Measurements from ENCODE around the gene REG3A.

REG3A gene

DNA sequence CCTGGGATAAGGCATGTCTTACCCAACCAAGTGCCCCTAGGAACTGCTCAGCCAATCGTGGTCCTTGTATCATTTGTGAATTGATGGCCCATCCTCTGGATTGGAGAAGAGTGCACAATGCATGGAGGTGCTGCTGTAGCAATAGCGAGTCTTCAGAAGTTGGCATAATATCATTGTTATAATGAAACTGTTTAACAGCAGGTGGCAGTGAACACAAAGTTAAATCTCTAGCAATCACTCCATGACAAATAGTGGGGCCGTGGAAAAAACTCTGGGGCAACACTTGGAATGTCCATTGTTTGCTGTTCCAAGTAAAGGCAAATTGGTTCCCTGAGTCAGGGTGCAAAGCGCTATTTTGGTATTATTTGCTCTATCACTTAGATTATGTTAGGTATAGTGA lies 27.9 kb downstream of the REG3A start:
- no peaks in the 10 kb centered on the region for H3K36me3 ChIP-seq (ENCODE audit: insufficient read depth)
- H3K4me3 ChIP-seq (IDR thresholded peaks at IDR 0.05; ENCODE audit: insufficient read depth, low read depth, low read length) = no peak overlapping the region
- H3K27me3 ChIP-seq (ENCODE audit: insufficient read depth, low read depth) = no peaks in the 10 kb centered on the region
- peaks cover 6% of the 10 kb centered on the region for H3K4me1 ChIP-seq (ENCODE audit: low read depth, poor library complexity, severe bottlenecking)
- no peaks in the 10 kb centered on the region for H3K79me2 ChIP-seq (ENCODE audit: insufficient read depth, low read depth)
- H3K9ac ChIP-seq = no peak overlapping the region
- no peaks in the 10 kb centered on the region for H4K20me1 ChIP-seq (ENCODE audit: insufficient read depth)
- no peak overlapping the region for H3K4me2 ChIP-seq
- H2AFZ ChIP-seq (ENCODE audit: low read depth) = no peak overlapping the region
- TF ChIP-seq, protein P1, sequence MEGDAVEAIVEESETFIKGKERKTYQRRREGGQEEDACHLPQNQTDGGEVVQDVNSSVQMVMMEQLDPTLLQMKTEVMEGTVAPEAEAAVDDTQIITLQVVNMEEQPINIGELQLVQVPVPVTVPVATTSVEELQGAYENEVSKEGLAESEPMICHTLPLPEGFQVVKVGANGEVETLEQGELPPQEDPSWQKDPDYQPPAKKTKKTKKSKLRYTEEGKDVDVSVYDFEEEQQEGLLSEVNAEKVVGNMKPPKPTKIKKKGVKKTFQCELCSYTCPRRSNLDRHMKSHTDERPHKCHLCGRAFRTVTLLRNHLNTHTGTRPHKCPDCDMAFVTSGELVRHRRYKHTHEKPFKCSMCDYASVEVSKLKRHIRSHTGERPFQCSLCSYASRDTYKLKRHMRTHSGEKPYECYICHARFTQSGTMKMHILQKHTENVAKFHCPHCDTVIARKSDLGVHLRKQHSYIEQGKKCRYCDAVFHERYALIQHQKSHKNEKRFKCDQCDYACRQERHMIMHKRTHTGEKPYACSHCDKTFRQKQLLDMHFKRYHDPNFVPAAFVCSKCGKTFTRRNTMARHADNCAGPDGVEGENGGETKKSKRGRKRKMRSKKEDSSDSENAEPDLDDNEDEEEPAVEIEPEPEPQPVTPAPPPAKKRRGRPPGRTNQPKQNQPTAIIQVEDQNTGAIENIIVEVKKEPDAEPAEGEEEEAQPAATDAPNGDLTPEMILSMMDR (conservative IDR thresholded peaks at IDR 0.05; ENCODE audit: low read depth, low read length) = no peak
- H3K27ac ChIP-seq = no peak overlapping the region

DNA sequence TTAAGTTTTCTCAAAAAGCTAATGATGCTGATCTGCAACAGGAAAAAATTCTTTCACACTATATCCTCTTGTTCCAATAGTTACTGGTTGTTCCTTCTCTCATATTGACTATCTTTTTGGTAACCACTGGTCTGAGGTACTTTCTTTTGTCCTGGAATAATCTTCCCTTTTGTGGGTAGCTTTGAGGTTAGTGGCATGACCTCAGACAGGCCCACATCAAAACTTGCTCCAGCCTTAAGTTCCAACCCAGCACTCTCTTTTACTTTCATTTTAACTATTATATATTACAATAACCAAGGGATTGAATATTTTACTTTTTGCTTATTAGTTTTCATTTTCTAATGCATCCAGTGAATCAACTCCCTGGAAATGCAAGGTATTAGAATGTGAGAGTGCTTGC lies 29.7 kb downstream of the REG3A start:
- H3K9ac ChIP-seq = no peak overlapping the region
- H3K4me2 ChIP-seq = no peak overlapping the region
- H3K4me1 ChIP-seq (ENCODE audit: low read depth, poor library complexity, severe bottlenecking) = peaks cover 6% of the 10 kb centered on the region
- TF ChIP-seq, protein P1 (conservative IDR thresholded peaks at IDR 0.05; ENCODE audit: low read depth, low read length) = no peak
- H3K79me2 ChIP-seq (ENCODE audit: insufficient read depth, low read depth) = no peaks in the 10 kb centered on the region
- H4K20me1 ChIP-seq (ENCODE audit: insufficient read depth) = no peaks in the 10 kb centered on the region
- no peak overlapping the region for H3K4me3 ChIP-seq (IDR thresholded peaks at IDR 0.05; ENCODE audit: insufficient read depth, low read depth, low read length)
- no peaks in the 10 kb centered on the region for H3K36me3 ChIP-seq (ENCODE audit: insufficient read depth)
- H2AFZ ChIP-seq (ENCODE audit: low read depth) = no peak overlapping the region
- no peaks in the 10 kb centered on the region for H3K27me3 ChIP-seq (ENCODE audit: insufficient read depth, low read depth)
- no peak overlapping the region for H3K27ac ChIP-seq

DNA sequence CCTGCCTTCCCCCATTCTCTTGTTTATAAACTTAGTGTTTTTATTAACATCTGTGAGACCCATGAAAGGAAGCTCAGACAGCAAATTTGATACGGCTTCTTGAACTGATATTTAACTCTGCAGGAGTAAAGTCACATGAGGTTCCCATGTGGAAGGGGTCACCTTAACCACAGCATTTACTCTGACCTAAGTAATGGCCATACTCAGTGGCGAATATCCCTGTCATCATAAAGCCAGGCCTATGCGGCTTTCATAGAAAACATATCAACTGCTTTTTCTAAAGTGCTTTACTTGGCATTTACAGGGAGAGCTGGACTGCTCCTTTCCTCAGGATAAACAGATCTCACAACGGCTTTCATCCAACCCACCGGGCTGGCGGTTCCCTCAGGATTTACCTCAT lies 30.3 kb downstream of the REG3A start:
- no peaks in the 10 kb centered on the region for H3K79me2 ChIP-seq (ENCODE audit: insufficient read depth, low read depth)

DNA sequence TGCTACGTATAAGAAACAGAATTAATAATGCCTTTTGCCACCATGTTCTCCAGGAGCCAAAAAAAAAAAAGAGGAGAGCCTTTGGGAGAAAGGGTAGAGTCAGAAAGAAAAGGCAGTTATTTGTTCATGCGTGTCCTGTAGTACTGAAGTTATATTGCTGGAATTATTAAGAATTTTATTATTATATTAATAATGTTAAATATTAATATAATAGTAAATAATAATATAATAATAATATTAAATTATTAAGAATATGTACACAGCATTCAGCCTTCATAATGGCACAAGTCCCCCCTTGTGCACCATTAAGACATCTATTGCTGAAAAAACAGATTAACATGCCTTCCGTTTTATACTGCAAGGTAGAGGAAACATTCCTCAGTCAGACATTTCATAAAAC lies 31.1 kb downstream of the REG3A start:
- Histone ChIP-seq H2AFZ (ENCODE audit: low read depth) (no peak overlapping the region), H3K4me3 (IDR thresholded peaks at IDR 0.05; ENCODE audit: insufficient read depth, low read depth, low read length) (no peak overlapping the region), H3K79me2 (ENCODE audit: insufficient read depth, low read depth) (no peaks in the 10 kb centered on the region), H3K27ac (no peak overlapping the region), H3K27me3 (ENCODE audit: insufficient read depth, low read depth) (no peaks in the 10 kb centered on the region), H3K4me1 (ENCODE audit: low read depth, poor library complexity, severe bottlenecking) (peaks cover 6% of the 10 kb centered on the region), H4K20me1 (ENCODE audit: insufficient read depth) (no peaks in the 10 kb centered on the region), H3K36me3 (ENCODE audit: insufficient read depth) (no peaks in the 10 kb centered on the region), H3K4me2 (no peak overlapping the region), H3K9ac (no peak overlapping the region)
- TF ChIP-seq, protein P1 (conservative IDR thresholded peaks at IDR 0.05; ENCODE audit: low read depth, low read length) = no peak

More for the DNA sequence above, 30.3 kb downstream of the REG3A start:
- no peak overlapping the region for H3K4me3 ChIP-seq (IDR thresholded peaks at IDR 0.05; ENCODE audit: insufficient read depth, low read depth, low read length)
- no peak overlapping the region for H3K27ac ChIP-seq
- no peaks in the 10 kb centered on the region for H4K20me1 ChIP-seq (ENCODE audit: insufficient read depth)
- no peaks in the 10 kb centered on the region for H3K36me3 ChIP-seq (ENCODE audit: insufficient read depth)
- no peak overlapping the region for H3K4me2 ChIP-seq
- H3K4me1 ChIP-seq (ENCODE audit: low read depth, poor library complexity, severe bottlenecking) = peaks cover 6% of the 10 kb centered on the region
- H3K27me3 ChIP-seq (ENCODE audit: insufficient read depth, low read depth) = no peaks in the 10 kb centered on the region
- H3K9ac ChIP-seq = no peak overlapping the region
- TF ChIP-seq, protein P1 (conservative IDR thresholded peaks at IDR 0.05; ENCODE audit: low read depth, low read length) = no peak
- no peak overlapping the region for H2AFZ ChIP-seq (ENCODE audit: low read depth)

DNA sequence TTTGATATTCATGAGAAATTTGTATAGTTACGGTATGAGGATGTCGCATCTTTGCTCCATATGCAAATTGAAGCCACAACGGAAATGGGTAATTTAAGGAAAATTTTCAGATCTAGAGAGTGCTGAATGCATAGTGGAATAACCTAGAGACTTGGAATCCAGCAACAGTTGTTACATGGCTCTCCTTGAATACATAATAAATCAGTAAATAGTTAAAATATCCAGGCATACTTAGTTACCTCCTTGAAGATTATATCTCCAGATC lies 33.9 kb downstream of the REG3A start:
- Histone ChIP-seq H3K9ac (no peak overlapping the region), H3K36me3 (ENCODE audit: insufficient read depth) (no peaks in the 10 kb centered on the region), H3K4me3 (IDR thresholded peaks at IDR 0.05; ENCODE audit: insufficient read depth, low read depth, low read length) (no peak overlapping the region), H3K27me3 (ENCODE audit: insufficient read depth, low read depth) (no peaks in the 10 kb centered on the region), H3K4me2 (no peak overlapping the region), H3K4me1 (ENCODE audit: low read depth, poor library complexity, severe bottlenecking) (peaks cover 6% of the 10 kb centered on the region), H2AFZ (ENCODE audit: low read depth) (no peak overlapping the region), H3K79me2 (ENCODE audit: insufficient read depth, low read depth) (no peaks in the 10 kb centered on the region), H4K20me1 (ENCODE audit: insufficient read depth) (no peaks in the 10 kb centered on the region), H3K27ac (no peak overlapping the region)
- TF ChIP-seq, protein P1 (conservative IDR thresholded peaks at IDR 0.05; ENCODE audit: low read depth, low read length) = no peak

All from KMS-11 (cell line).